Measurements from ENCODE around the gene SALL1. TPM values are rescaled to one million over a fixed set of nuclear protein-coding genes. Genes with fewer than 3 reads are reported as not detected.
A peak's percentile ranks its signal among the peaks of the same experiment; 100 is the strongest.

Gene SALL1
- total and polyA plus RNA-seq, 2 of the 13 experiments (the other 11 are each of a cell fraction or from before 2014, with no cell fraction given) = 6.6 to 12.3 TPM

DNA sequence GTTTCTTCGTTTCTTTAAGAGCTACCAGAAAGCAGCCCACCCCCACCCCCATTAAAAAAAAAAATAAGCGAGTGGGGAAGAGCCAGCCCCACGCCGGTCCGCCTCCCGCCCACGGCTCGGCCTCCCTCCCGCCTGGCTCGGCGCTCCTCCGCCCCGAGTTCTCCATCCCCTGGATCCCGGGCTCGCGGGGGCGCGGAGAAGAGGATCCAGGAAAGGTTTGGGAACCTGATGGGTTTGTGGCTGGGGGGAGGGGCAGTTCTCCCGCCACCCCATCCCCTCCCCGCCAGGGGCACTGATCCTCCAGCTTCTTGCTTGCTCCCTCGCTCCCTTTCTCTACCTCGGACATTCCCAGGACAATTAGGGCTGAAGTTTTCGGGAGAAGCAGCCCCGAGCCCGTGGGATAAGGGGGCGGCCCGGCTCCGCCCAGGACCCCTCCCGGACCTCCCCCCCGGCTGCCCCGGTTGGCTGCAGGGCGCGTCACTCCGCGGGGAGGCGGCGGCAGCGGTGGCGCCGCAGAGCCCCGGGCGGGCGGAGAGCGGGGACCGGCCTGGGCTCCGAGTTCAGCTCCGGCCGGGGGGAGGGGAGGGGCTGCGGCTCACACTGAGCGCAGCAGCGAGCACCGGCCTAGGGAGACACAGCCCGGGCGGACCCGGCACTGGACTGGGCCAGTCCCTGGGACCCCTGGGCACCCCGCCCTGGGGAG lies 1.0 kb upstream of the SALL1 start (continued):
- TF ChIP-seq ZNF121 (CRISPR knock-in tag; IDR thresholded peaks at IDR 0.05) (0 out of 2 replicates have a peak, but pooled peaks have one; percentile 20), MED8 (CRISPR knock-in tag; IDR thresholded peaks at IDR 0.05; ENCODE audit: insufficient replicate concordance) (no peak), PLRG1 (conservative IDR thresholded peaks at IDR 0.05) (no peak), HINFP (CRISPR knock-in tag; IDR thresholded peaks at IDR 0.05; ENCODE audit: low read depth) (0 out of 2 replicates have a peak, but pooled peaks have one; percentile 20), BRD4 (CRISPR knock-in tag; IDR thresholded peaks at IDR 0.05) (0 out of 2 replicates have a peak, but pooled peaks have one; percentile 16), SP5 (CRISPR knock-in tag; IDR thresholded peaks at IDR 0.05; ENCODE audit: borderline replicate concordance, low read depth) (peak; percentile 77), KDM5A (IDR thresholded peaks at IDR 0.05; ENCODE audit: borderline replicate concordance, low read length) (peak; percentile 24; the same call in 1 of the 2 replicates), YEATS4 (CRISPR knock-in tag; IDR thresholded peaks at IDR 0.05; ENCODE audit: borderline replicate concordance) (no peak), ZNF564 (CRISPR knock-in tag; IDR thresholded peaks at IDR 0.05) (no peak; the same call in 1 of the 2 replicates), KAT7 (CRISPR knock-in tag; IDR thresholded peaks at IDR 0.05; ENCODE audit: borderline replicate concordance) (0 out of 2 replicates have a peak, but pooled peaks have one; percentile 11), ZNF513 (CRISPR knock-in tag; conservative IDR thresholded peaks at IDR 0.05) (0 out of 2 replicates have a peak, but pooled peaks have one; percentile 1), TEAD3 (CRISPR knock-in tag; optimal IDR thresholded peaks at IDR 0.05; ENCODE audit: borderline replicate concordance) (peak; percentile 8), SIN3A (IDR thresholded peaks at IDR 0.05; ENCODE audit: borderline replicate concordance, low read depth, low read length) (no peak; the same call in 1 of the 2 replicates), ZMYM4 (CRISPR knock-in tag; IDR thresholded peaks at IDR 0.05) (peak; percentile 49; the same call in 1 of the 2 replicates), KDM2A (CRISPR knock-in tag; IDR thresholded peaks at IDR 0.05; ENCODE audit: borderline replicate concordance, low read depth) (peak; percentile 32; the same call in 1 of the 2 replicates), PCBP1 (IDR thresholded peaks at IDR 0.05; ENCODE audit: borderline replicate concordance, low read depth, low read length) (peak; percentile 80; the same call in 1 of the 2 replicates), KMT2B (CRISPR knock-in tag; IDR thresholded peaks at IDR 0.05) (0 out of 2 replicates have a peak, but pooled peaks have one; percentile 23), FOXA1 (IDR thresholded peaks at IDR 0.05) (no peak), FOXA1 (CRISPR knock-in tag; IDR thresholded peaks at IDR 0.05) (peak; percentile 4; the same call in 1 of the 2 replicates), RBM22 (optimal IDR thresholded peaks at IDR 0.05; ENCODE audit: low read length) (peak; percentile 92), SRSF4 (IDR thresholded peaks at IDR 0.05; ENCODE audit: low read depth, low read length, poor library complexity, severe bottlenecking) (peak; percentile 28)
- TF ChIP-seq, protein P1, sequence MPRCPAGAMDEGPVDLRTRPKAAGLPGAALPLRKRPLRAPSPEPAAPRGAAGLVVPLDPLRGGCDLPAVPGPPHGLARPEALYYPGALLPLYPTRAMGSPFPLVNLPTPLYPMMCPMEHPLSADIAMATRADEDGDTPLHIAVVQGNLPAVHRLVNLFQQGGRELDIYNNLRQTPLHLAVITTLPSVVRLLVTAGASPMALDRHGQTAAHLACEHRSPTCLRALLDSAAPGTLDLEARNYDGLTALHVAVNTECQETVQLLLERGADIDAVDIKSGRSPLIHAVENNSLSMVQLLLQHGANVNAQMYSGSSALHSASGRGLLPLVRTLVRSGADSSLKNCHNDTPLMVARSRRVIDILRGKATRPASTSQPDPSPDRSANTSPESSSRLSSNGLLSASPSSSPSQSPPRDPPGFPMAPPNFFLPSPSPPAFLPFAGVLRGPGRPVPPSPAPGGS (CRISPR knock-in tag; IDR thresholded peaks at IDR 0.05) = 0 out of 2 replicates have a peak, but pooled peaks have one; percentile 29

All from HepG2 (cell line).